DND-41 (cell line): ENCODE measurements around the gene SPTBN5.

Experiments used
- EZH2 ChIP-seq: IDR thresholded peaks from 3 replicates; pipeline ENCODE4 v1.6.1; 2012; ENCODE audit warnings: borderline replicate concordance, low read depth, mild to moderate bottlenecking, moderate library complexity, low read length, inconsistent platforms; ENCODE audit not compliant: severe bottlenecking
- TF ChIP-seq, protein P1 (sequence below): IDR thresholded peaks from 2 replicates; pipeline ENCODE4 v1.5.1; 2012; ENCODE audit warnings: borderline replicate concordance, low read length, moderate library complexity, mild to moderate bottlenecking; ENCODE audit not compliant: poor library complexity, severe bottlenecking; ENCODE audit errors: extremely low read depth

DNA sequence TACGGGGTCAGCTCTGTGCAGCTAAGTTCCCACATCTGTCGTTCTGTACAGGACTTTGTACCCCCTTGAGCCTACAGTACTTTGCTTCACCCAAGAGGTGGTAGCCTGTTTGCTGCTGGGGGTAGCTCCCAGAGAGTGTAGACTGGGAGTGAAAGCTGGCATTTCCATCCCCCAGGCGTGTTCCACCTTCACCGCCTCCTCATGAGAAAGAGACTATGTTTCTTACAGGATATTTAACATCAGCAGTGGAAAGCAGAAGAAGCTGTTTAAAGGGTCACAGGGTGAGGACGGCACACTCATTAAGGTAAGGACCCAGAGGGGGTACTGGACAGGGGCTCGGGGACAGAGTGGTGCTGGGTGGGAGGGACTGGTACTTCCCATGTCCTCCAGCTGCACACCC is 76.1 kb downstream of the SPTBN5 start:
- TF ChIP-seq, protein P1, sequence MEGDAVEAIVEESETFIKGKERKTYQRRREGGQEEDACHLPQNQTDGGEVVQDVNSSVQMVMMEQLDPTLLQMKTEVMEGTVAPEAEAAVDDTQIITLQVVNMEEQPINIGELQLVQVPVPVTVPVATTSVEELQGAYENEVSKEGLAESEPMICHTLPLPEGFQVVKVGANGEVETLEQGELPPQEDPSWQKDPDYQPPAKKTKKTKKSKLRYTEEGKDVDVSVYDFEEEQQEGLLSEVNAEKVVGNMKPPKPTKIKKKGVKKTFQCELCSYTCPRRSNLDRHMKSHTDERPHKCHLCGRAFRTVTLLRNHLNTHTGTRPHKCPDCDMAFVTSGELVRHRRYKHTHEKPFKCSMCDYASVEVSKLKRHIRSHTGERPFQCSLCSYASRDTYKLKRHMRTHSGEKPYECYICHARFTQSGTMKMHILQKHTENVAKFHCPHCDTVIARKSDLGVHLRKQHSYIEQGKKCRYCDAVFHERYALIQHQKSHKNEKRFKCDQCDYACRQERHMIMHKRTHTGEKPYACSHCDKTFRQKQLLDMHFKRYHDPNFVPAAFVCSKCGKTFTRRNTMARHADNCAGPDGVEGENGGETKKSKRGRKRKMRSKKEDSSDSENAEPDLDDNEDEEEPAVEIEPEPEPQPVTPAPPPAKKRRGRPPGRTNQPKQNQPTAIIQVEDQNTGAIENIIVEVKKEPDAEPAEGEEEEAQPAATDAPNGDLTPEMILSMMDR, result no peak
- no peak for TF ChIP-seq EZH2
